Ovary (tissue), 9 donors: ENCODE measurements around the gene SMOC2. TPM values are rescaled to one million over a fixed set of nuclear protein-coding genes. Genes with fewer than 3 reads are reported as not detected.

ENCODE experiments used
- DNase-seq, 5 donors: peaks; one replicate each; pipeline ENCODE4 v3.0.0-alpha.2; 2019 to 2020
- H3K27ac ChIP-seq, 2 donors: fragments of 200-600 bp; one replicate each; pipeline versions ENCODE4 v1.5.1 to v1.8.0; 2019 to 2022
- H3K27me3 ChIP-seq: fragments of 200-600 bp; one replicate; pipeline ENCODE4 v1.8.0; 2022
- H3K36me3 ChIP-seq: fragments of 200-600 bp; sonication (generic); one replicate; pipeline ENCODE4 v1.5.1; 2019
- H3K4me1 ChIP-seq: one replicate; pipeline ENCODE4 v1.8.1; 2013; ENCODE audit warnings: mild to moderate bottlenecking, moderate library complexity; ENCODE audit not compliant: insufficient read depth
- H3K4me3 ChIP-seq: fragments of 200-600 bp; sonication (generic); one replicate; pipeline ENCODE4 v1.5.1; 2017
- H3K9me3 ChIP-seq, 2 donors: fragments of 200-600 bp in 1 of 2; sonication (generic) in 1 of 2; one replicate each; pipeline versions ENCODE4 v1.5.1 to v1.8.1; 2013 to 2019; ENCODE audit warnings: mild to moderate bottlenecking in 1 of 2, moderate library complexity in 1 of 2
- EP300 ChIP-seq: sonication (generic); formaldehyde crosslinking; IDR thresholded peaks from one replicate; pipeline ENCODE4 v1.6.1; 2017; ENCODE audit warnings: antibody characterized with exemption
- POLR2A ChIP-seq: fragments of 450-650 bp; IDR thresholded peaks from one replicate; pipeline ENCODE4 v1.6.1; 2017; ENCODE audit warnings: antibody characterized with exemption, mild to moderate bottlenecking, moderate library complexity
- WGBS, 3 donors: extraction: QIAGEN DNeasy Blood & Tissue Kit in 1 of 3; methylation state at CpG; one replicate each; pipeline versions ENCODE4 v1.1.5 to v1.1.7; 2013 to 2017; 5-methylcytosine and 5-hydroxymethylcytosine counted together
- intact Hi-C, 4 donors: fragments of 100-400 bp; cut with DNase I; formaldehyde crosslinking; loops; one replicate each; pipeline versions ENCODE4 v1.11.0 to v1.15.1; 2022 to 2023
- polyA plus RNA-seq, 2 donors: library from polyadenylated mRNA; stranded (reverse); fragments of 200-250 nt in 1 of 2; fragments of 350-450 nt in 1 of 2; fragmentation: Illumina TruSeq in 1 of 2; extraction: RNeasy Lipid Tissue Mini Kit (QIAGEN cat#74804) in 1 of 2; gene quantifications; one replicate each; pipeline ENCODE4 v1.2.3, GENCODE V29; 2013 to 2014
- total RNA-seq, 7 donors: library from RNA; depleted of rRNA in 2 of 7; stranded (reverse); fragments of >200 nt in 2 of 7; fragmentation: NEBNext Ultra II Directional in 3 of 7; extraction: Animal tissue kit (Norgen Biotek cat#: 25700) in 3 of 7; gene quantifications; one replicate each; pipeline versions ENCODE4 v1.1.0 to v1.2.4, GENCODE V29; 2016 to 2023
- TF ChIP-seq, protein P1 (sequence below), 3 donors: fragments of 450-650 bp in 2 of 3; fragments of 200-600 bp in 1 of 3; IDR thresholded peaks; one replicate each; pipeline versions ENCODE4 v1.5.1 to v1.8.0; 2016 to 2022; ENCODE audit warnings: antibody characterized with exemption in 3 of 3, mild to moderate bottlenecking in 1 of 3
- donor health status: DM: no; HTN: no; CAD: no; lungs with moderate emphysema.
- donor health status: DM: no; HTN: no; CAD: no.
- donor health status: Bipolar disorder and iron deficiency.
- donor health status: DM: yes; HTN: yes; CAD: no.
- donor health status: DM: no; HTN: no; CAD: no.
- donor health status: DM: yes; HTN: yes; CAD: no.

Gene SMOC2
- total and polyA plus RNA-seq, 9 donors = 84.4 to 272 (median 129) TPM

GRCh38 chr6:168602576-168602975 lies 161.6 kb downstream of the SMOC2 start:
- Histone ChIP-seq H3K4me3 (no peak overlapping the region), H3K27me3 (no peaks in the 10 kb centered on the region), H3K36me3 (no peaks in the 10 kb centered on the region), H3K4me1 (peaks cover 2% of the 10 kb centered on the region), H3K9me3 (no peaks in the 10 kb centered on the region), H3K27ac (no peak overlapping the region)
- TF ChIP-seq, protein P1, sequence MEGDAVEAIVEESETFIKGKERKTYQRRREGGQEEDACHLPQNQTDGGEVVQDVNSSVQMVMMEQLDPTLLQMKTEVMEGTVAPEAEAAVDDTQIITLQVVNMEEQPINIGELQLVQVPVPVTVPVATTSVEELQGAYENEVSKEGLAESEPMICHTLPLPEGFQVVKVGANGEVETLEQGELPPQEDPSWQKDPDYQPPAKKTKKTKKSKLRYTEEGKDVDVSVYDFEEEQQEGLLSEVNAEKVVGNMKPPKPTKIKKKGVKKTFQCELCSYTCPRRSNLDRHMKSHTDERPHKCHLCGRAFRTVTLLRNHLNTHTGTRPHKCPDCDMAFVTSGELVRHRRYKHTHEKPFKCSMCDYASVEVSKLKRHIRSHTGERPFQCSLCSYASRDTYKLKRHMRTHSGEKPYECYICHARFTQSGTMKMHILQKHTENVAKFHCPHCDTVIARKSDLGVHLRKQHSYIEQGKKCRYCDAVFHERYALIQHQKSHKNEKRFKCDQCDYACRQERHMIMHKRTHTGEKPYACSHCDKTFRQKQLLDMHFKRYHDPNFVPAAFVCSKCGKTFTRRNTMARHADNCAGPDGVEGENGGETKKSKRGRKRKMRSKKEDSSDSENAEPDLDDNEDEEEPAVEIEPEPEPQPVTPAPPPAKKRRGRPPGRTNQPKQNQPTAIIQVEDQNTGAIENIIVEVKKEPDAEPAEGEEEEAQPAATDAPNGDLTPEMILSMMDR (IDR thresholded peaks at IDR 0.05) = no peak
- no peak for TF ChIP-seq EP300
- TF ChIP-seq POLR2A = no peak
- no peak for DNase-seq
- 93 to 95% (median 95%) methylated on average over 4 of the region's 4 CpGs for WGBS, 3 donors
- intact Hi-C loops = no loop called here

GRCh38 chr6:168603234-168603633 lies 162.2 kb downstream of the SMOC2 start:
- TF ChIP-seq EP300 (no peak), POLR2A (no peak)
- TF ChIP-seq, protein P1 (IDR thresholded peaks at IDR 0.05) = no peak
- H3K9me3 ChIP-seq = no peaks in the 10 kb centered on the region
- H3K4me1 ChIP-seq = peaks cover 2% of the 10 kb centered on the region
- no peak overlapping the region for H3K4me3 ChIP-seq
- no peak for DNase-seq
- intact Hi-C loops = no loop called here
- no peaks in the 10 kb centered on the region for H3K36me3 ChIP-seq
- no peak overlapping the region for H3K27ac ChIP-seq
- WGBS, 3 donors = 85 to 94% (median 87%) methylated on average over 4 of the region's 4 CpGs
- no peaks in the 10 kb centered on the region for H3K27me3 ChIP-seq

DNA sequence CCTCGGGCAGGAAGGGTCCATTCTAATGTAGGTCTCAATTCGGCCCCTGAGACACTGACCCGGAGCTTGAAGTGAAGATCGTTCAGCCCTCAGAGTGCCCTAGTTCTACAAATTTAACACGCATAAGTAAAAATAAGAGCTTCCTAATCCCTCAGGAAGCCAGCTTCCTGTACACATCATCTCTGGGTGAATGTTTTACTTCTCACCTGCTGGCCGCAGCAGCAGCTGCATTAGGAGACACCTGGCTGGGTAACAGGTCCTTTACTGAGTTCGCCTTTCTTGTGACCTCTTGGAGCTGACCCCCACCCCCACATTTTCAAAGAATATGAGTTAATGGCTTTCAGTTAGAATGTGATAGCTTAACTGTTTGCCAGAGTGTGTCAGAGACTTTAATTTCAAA lies 165.0 kb downstream of the SMOC2 start:
- Histone ChIP-seq H3K4me1 (peaks cover 2% of the 10 kb centered on the region), H3K27me3 (no peaks in the 10 kb centered on the region), H3K27ac (no peak overlapping the region), H3K9me3 (no peaks in the 10 kb centered on the region), H3K36me3 (no peaks in the 10 kb centered on the region), H3K4me3 (no peak overlapping the region)
- DNase-seq = peak in 1 of 5 donors; percentile 1
- intact Hi-C loops = no loop called here
- WGBS, 3 donors = 83 to 87% (median 84%) methylated on average over 7 of the region's 7 CpGs
- TF ChIP-seq POLR2A (no peak), EP300 (no peak)
- TF ChIP-seq, protein P1 (IDR thresholded peaks at IDR 0.05) = no peak

DNA sequence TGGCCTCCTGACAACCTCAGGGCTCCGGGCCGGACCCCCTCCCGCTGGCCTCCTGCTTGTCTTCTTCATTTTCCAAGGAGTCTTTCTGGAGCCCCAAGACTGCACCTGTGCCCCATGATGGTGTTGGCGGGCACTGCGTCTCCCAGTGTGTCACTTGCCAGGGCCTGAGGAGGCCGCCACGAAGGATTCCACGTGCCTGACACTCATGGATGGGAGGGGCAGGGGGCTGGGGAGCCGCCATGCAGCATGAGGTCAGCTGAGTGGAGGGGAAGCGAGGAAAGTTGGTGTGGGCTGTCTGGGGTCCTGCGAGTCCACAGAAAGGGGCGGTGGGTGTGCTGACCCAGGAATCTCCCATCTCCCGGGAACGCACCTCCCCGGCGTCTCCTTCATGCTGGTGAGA lies 165.7 kb downstream of the SMOC2 start:
- TF ChIP-seq EP300 (no peak), POLR2A (no peak)
- TF ChIP-seq, protein P1 (IDR thresholded peaks at IDR 0.05) = no peak
- Histone ChIP-seq H3K27me3 (no peaks in the 10 kb centered on the region), H3K4me1 (peaks cover 2% of the 10 kb centered on the region), H3K4me3 (no peak overlapping the region), H3K36me3 (no peaks in the 10 kb centered on the region), H3K27ac (no peak overlapping the region), H3K9me3 (no peaks in the 10 kb centered on the region)
- intact Hi-C loops = no loop called here
- 92% methylated on average over 16 of the region's 16 CpGs for WGBS, 3 donors
- DNase-seq = peak in 1 of 5 donors; percentile 7
